ENCODE measurements around the gene HDAC4. TPM values are rescaled to one million over a fixed set of nuclear protein-coding genes. Genes with fewer than 3 reads are reported as not detected.

The HDAC4 gene
- total and polyA plus RNA-seq, 3 donors from 2014 or later: 29.0 to 67.5 (median 58.7) TPM

DNA sequence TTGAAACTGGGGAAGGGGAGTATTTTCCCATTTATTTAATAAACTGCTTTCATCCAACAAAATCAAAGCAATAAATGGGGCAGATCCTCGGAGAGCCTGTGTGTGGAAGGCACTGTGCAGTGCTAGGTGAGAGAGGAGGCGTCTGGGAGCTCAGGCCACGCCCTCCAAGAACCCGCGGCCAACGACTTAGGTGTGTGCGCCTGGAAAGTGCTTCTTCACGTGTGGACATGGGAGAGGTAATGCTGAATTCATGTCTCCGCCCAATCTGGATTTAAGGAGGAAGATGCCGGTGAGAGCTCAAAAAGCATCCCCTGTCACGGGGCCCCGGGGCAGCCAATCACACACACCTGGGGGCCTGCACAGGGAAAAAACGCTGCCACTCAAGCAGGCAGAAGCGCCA, 77.4 kb downstream of the HDAC4 start:
- no peaks in the 10 kb centered on the region for H3K27me3 ChIP-seq
- peak; percentile 13 for DNase-seq
- H3K4me3 ChIP-seq: no peak overlapping the region
- H3K9me3 ChIP-seq: no peaks in the 10 kb centered on the region
- peaks cover 12% of the 10 kb centered on the region for H3K4me1 ChIP-seq
- no peaks in the 10 kb centered on the region for H3K36me3 ChIP-seq (ENCODE audit: low read depth, missing control alignments)
- TF ChIP-seq, protein P1, sequence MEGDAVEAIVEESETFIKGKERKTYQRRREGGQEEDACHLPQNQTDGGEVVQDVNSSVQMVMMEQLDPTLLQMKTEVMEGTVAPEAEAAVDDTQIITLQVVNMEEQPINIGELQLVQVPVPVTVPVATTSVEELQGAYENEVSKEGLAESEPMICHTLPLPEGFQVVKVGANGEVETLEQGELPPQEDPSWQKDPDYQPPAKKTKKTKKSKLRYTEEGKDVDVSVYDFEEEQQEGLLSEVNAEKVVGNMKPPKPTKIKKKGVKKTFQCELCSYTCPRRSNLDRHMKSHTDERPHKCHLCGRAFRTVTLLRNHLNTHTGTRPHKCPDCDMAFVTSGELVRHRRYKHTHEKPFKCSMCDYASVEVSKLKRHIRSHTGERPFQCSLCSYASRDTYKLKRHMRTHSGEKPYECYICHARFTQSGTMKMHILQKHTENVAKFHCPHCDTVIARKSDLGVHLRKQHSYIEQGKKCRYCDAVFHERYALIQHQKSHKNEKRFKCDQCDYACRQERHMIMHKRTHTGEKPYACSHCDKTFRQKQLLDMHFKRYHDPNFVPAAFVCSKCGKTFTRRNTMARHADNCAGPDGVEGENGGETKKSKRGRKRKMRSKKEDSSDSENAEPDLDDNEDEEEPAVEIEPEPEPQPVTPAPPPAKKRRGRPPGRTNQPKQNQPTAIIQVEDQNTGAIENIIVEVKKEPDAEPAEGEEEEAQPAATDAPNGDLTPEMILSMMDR (IDR thresholded peaks at IDR 0.05): no peak
- no peak for TF ChIP-seq POLR2A (IDR thresholded peaks at IDR 0.05)
- intact Hi-C loops (cut with DNase I; ENCODE audit: low total_unique reads): no loop called here
- 89 to 93% methylated on average over 14 of the region's 14 CpGs for WGBS, 2 donors
- H3K27ac ChIP-seq: no peak overlapping the region

DNA sequence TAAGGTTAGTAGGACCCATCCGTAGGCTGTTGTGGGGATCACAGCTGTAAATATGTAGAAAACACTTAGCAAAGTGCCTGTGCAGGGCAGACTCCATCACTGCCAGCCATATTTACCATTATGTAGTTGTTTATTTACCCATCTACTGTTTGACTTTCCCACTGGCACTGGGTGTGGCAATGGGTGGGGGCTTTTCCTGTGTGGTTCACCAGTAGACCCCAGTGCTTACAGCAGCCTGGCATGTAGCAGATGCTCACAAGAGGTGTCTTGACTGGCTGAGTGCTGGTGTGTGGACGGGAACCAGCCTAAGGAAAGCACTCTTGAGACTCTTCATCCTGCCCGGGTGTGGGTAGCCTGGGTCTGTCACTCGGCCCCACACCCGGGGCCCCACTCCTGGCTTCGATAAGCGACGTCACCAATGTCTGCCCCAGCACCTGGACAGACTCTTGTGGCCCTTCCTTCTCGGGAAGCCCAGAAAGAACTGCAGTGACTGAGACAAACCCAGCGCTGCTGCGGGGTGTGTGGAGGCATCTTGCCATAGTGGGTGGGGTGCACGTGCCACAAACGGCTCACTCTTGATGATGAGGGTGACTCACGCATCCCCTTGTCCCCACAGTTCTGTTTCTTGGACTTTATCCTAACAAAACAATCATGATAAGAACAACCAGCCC, 78.3 kb downstream of the HDAC4 start:
- no peaks in the 10 kb centered on the region for H3K27me3 ChIP-seq
- 83 to 96% methylated on average over 10 to 14 of the region's 14 CpGs for WGBS, 2 donors
- no peaks in the 10 kb centered on the region for H3K9me3 ChIP-seq
- H3K4me1 ChIP-seq: peaks cover 10% of the 10 kb centered on the region
- intact Hi-C loops (cut with DNase I; ENCODE audit: low total_unique reads): no loop called here
- TF ChIP-seq, protein P1 (IDR thresholded peaks at IDR 0.05): no peak
- no peak for TF ChIP-seq POLR2A (IDR thresholded peaks at IDR 0.05)
- no peak overlapping the region for H3K4me3 ChIP-seq
- DNase-seq: peak; percentile 13
- no peaks in the 10 kb centered on the region for H3K36me3 ChIP-seq (ENCODE audit: low read depth, missing control alignments)
- H3K27ac ChIP-seq: no peak overlapping the region

- intact Hi-C loops (cut with DNase I; ENCODE audit: low total_unique reads): no loop called here
- no peak overlapping the region for H3K4me3 ChIP-seq
- H3K4me1 ChIP-seq: peaks cover 14% of the 10 kb centered on the region
- peak; percentile 46 for DNase-seq
- no peaks in the 10 kb centered on the region for H3K9me3 ChIP-seq
- no peaks in the 10 kb centered on the region for H3K27me3 ChIP-seq
- H3K36me3 ChIP-seq (ENCODE audit: low read depth, missing control alignments): no peaks in the 10 kb centered on the region
- no peak overlapping the region for H3K27ac ChIP-seq
- no peak for TF ChIP-seq POLR2A (IDR thresholded peaks at IDR 0.05)
- TF ChIP-seq, protein P1 (IDR thresholded peaks at IDR 0.05): no peak
- 84 to 88% methylated on average over 9 of the region's 9 CpGs for WGBS, 2 donors
These were observed 79.0 kb downstream of the HDAC4 start for GRCh38 chr2:239321596-239322415.

DNA sequence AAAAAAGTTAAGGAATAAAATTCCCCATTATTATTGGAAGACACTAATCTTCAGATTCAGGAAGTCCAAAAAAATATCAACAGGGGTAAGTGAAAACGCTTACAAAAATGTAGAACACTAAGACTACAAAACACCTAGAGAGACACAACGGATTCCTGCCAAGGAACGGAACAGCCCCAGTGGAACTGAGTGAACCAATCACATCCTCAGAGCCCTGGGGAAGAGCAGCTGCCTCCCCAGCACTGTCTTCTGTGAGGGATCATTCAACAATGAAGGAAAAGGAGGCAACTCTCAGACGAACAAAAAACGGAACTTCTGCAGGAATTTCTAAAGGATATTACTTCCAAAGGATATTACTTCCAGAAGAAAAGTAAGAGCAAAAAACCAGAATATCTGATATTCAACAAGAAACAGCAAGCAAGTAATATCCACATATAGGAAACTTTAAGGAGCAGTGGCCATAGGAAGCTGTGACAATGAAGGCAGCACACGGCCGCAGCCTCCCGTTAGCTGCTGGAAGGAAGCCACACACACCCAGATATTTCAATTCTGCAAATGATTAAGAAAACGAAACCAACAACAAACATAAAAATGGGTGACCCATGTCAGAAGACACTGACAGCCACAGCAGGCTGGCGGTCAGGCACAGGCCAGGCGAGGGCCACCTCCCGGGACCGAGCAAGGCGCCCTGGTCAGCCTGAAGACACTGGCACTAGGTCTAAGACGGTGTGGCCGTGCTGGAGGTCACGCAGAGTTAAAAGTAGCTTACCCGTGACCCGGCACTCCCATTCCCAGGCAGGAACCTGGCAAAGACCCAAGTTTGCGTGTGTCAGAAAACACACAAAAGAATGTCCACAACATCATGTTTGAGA, 81.8 kb downstream of the HDAC4 start:
- DNase-seq: peak; percentile 47
- no peak overlapping the region for H3K4me3 ChIP-seq
- 34 to 43% methylated on average over 20 of the region's 20 CpGs for WGBS, 2 donors
- intact Hi-C loops (cut with DNase I; ENCODE audit: low total_unique reads): no loop called here
- H3K27ac ChIP-seq: peak overlapping the region; percentile 29 to 71
- no peak for TF ChIP-seq POLR2A (IDR thresholded peaks at IDR 0.05)
- TF ChIP-seq, protein P1 (IDR thresholded peaks at IDR 0.05): no peak
- no peaks in the 10 kb centered on the region for H3K36me3 ChIP-seq (ENCODE audit: low read depth, missing control alignments)
- H3K27me3 ChIP-seq: no peaks in the 10 kb centered on the region
- peaks cover 19% of the 10 kb centered on the region for H3K4me1 ChIP-seq
- no peaks in the 10 kb centered on the region for H3K9me3 ChIP-seq

All from testis (tissue), 3 donors.